ENCODE measurements around the gene MGLL.

MGLL gene

DNA sequence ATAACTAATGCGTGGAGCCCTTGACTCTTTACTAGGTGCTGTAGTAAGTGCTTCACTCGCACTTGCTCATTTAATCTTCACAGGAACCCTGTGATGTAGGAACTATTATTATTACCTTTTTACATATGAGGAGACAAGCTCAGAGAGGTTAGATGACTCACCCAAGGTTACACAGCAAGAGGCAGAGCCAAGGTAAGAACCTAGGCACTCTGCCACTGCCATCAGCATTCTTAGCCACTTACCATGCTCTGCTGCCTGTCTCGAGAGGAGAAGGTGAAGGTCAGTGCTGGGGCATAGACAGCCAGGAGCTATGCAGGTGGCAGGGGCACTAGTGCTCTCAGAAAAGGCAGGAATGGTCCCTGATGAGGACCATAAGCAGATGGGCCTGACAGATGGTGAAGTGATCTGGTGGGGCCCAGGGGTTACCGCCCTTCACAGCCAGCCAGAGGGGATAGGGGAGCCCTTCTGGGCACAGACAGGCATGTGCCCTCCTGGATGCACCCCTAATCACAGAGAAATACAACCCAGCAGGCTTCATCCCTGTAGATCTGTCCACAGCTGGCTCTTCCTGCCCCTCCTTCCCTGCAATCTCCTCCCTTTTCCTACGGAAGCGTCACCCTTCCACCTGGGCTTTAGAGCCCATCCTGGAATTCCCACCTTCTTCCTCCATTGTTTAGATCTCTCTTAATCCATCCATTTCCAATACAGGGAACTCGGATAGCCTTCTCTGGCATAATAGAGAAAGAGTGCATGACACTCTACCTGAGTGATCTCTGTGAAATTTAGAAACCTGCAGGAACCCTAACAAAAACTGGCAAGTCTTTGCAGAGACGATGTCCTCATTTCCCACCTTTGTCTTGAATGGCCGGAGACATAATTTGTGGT is 122.7 kb downstream of the MGLL start:
- DNase-seq, result no peak

DNA sequence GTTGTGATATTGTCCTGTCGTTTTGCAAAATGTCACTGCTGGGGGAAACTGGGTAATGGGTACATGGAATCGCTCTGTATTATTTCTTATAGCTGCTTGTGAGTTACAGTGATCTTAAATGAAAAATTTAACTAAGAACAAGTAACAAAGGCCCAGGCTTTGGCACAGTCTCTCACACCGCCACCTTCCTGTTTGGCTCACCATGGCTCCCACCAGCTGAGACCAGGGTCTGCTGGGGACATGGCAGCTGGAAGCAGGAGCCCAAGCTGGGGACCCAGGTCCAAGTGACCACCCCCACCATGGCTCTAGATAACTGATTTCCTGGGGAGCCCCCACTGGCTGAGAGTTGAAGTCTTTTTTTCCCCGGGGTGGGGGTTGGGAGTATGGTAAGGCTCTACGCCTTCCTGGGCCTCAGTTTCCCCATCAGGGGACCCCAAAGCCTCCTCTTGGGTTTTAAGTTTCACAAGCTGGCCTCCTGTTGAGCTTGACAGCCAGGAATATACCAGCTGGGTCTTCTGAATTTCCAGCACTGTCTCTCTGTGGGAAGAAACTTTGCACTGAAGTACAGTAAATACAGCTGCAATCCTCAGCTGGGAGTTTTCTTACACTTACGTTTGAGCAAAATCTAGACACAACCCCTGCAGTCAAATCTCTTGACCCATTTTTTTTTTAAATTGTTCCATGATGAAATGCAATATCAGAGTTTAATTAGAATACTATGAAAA is 123.5 kb downstream of the MGLL start:
- DNase-seq, result no peak

DNA sequence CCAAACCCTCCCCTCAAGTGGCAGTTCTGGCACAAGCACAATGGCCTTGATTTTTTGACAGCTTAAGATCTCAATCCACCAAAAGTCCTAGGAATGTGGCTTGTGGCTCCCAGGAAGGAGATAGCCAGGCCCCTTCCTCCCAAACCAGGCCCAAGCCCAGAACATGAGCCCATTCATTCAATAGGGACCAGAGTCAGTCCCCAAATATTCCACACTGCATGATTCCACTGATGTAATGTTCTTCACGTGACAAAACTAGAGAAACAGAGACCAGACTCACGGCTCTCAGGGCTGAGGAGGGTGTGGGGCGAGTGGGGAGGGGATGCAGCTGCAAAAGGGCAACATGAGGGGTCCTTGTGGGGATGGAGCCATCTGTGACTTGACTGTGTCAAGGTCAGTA is 124.0 kb downstream of the MGLL start:
- DNase-seq, result no peak

DNA sequence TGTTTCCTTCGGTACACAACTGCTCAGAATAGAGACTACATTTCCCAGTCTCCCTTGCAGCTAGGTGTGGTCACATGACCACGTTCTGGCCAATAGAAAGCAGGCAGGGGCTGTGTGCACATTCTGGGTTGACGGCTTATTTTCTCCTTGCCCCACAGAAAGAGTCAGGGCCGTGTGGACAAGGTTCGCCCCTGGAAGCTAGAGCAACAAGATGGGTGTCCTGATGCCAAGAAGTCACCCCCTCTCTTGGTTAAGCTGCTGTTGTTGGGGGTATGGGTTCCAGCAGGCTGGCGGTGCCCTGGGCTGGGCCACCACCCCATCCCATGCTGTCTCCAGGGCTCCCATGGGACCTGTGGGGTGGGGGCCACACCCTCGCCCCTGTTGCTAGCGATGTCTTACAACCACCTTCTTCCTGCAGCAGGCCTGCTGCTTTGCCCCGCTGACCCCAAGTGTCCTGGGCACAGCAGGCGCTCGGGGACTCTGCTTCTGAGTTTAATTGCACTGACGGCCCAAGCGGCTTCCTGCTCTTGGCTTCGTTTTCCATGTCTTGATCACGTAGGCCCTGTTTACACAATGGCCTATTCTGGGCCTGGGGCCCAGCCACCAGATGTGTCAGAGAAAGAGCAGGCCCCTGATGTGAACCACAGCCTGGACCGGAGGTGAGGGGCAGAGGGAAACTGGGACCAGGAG is 124.6 kb downstream of the MGLL start:
- peak; percentile 76 for DNase-seq

DNA sequence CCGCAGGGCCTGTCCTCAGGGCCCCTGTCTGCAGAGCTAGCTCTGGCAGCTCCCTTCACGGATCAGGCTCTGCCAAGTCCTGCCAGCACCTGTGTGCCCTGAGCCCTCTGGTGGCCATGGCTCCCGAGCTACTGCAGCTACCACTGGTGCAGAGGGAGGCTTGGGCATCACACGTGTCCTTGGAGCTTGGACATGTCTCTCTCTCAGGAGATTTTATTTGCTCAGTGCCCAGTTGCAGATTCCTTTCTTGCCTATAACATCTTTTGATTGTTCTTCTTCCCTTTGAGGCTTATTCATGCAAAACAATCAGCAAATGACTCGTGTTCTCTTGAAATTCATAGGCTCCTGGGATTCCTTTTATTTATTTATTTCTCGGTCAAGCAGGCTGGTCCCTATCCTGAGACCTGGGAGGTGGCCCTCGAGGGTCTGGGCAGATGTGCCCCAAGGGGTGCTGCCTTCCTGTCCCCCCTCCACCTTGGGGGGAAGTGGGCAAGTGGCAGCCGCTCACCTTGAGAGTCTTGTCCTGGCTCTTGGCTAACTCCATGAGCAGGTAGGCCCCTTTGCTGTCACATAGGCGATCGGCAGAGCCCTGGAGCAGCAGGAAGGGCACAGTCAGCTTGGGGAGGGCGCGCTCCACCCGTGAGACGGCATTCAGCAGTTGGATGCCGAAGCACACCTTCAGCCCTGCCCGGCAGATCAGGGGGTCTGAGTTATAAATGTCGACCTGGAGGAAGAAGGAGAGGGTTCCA is 127.7 kb downstream of the MGLL start:
- DNase-seq, result peak; percentile 55

DNA sequence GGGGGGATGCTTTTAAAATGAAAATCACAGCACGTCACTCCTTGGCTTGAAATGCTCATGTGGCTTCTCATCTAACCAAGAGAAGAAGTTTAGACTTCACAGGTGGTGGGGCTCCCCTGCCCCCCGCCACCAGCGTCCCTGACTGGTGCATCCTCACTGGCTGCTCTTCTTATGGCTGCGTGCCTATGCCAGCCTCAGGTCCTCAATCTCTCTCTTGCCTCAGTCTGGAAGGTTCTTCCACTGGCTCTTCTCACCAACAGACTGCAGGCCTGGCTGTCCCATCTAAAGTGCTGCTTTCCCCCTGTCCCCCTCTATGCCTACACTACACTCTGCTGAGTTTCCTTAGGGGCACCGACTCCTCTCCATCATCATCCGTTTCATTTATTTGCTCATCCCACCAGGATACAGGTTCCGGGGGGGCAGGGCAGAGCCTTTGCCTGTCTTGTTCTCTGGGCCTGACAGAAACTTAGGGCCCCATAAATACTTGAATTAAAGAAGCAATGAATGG is 128.9 kb downstream of the MGLL start:
- DNase-seq, result no peak

DNA sequence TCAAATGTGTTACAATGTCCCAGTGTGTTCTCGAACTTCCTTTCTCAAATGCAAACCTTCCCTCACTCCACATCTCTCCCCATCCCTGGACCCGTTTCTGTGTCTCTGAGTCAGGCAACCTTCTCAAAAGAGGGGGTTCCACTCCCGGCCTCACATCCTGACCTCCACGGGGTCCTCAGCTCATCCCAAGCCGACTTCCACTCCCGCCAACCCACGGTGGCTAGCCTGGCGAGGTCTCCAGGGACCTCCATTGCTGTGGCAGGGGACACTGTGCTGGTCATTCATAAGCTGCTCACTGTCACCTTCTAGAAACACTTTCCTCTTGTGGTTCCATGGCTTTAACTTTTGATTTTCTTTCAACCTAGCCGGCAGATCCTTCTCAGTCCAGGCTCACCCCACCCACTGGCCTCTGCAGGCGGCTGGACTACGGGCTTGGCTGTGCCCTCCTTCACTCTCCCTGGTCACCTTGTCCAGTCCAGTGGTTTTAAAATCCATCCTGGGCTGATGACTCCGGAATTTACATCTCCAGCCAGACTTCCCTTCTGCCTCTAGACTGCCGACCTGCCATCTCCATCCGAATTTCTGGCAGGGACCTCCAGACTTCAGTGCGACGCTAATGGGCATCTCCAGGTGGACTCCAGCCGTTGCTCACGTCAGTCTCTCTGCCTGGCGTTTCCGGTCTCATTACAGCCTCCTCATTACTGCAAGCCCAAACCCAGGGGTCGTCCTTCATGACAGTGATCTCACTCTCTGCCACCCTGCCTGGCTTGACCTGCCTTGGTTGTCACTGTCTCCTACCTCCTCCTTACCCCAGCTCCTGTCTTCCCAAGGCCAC is 129.6 kb downstream of the MGLL start:
- no peak for DNase-seq

DNA sequence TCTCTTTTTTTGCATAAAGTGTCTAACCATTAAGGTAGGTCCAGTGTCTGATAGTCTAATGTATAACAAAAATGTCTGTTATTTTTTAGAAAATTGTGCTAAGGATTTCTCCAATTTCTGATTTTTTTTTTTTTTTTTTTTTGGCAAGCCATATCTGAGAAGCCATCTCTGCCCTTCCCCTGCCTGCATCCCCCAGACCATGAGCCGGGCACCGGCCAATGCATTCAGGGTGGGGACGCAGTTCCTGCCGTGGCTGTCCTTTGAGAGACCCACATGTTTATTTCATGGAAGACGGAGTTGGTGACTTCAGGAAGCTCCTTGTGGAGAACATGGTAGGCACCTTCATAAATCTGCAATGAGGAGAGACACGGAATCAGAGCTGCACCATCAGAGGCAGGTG is 130.3 kb downstream of the MGLL start:
- no peak for DNase-seq

DNA sequence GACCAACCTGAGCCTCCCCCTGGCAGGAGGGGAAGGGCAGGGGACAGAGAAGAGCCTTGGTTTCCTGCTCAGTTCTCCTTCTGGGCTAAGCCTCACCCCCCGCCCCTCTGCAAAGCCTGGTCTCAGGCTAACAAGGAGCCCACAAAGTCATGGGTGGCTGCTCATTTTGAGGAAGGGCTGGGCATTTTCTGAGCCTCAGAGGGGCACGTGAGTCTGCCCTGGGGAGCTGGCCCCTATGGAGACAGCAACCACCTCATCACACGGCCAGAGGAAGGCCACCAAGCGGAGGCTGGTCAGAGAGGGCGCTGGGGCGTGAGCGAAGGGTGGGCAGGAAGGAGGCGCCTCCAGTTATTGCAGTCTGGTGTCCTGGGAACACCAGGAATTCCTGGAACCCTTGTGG is 130.8 kb downstream of the MGLL start:
- DNase-seq, result no peak

DNA sequence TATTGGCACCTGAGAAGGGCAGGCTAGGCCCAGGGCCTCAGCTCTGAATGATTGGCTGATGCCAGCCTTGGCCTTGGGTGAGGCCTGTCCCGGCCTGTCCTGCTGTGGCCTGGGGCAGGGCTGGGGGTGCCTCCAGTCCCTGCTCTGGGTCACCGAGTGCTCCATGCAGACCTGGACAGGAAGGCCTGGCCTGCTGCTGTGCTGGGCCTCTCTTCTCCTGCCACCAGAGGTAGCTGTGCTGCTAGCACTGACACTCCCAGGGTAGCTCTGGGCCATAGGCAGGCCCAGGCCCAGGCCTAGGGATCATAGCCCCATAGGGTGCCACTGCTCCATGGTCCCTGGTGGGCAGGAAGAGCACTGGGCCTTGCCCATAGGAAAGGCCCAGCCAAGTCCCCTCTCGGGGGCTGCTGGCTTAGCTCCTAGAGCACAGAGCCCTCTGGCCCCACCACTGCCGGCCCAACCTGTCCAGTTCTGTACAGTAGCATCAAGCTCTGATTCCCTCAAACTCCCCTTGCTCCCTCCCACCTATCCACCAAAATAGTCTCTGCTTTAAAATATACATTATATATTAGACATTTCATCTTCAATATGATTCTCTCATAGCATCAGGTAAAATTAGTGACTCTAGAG is 131.4 kb downstream of the MGLL start:
- DNase-seq, result peak; percentile 23

DNA sequence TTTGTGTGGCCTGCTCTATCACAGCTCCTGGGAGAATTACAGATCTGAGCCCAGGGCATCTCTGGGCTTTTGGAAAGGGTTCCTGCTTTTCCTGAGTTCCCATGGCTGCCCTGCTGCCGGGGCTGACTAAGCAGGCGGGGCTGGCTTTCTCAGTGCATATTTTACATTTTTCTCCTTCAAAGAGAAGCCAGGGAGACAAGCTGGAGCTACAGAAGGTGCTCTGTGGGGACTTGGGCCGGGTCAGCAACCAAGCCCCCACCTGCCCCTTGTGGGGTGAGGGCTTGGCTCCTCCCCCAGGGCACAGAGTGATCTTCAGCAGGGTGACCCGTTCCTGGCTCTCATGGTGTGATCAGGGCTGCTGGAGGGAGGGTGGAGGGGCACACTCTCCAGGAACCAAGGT is 132.2 kb downstream of the MGLL start:
- DNase-seq, result no peak

DNA sequence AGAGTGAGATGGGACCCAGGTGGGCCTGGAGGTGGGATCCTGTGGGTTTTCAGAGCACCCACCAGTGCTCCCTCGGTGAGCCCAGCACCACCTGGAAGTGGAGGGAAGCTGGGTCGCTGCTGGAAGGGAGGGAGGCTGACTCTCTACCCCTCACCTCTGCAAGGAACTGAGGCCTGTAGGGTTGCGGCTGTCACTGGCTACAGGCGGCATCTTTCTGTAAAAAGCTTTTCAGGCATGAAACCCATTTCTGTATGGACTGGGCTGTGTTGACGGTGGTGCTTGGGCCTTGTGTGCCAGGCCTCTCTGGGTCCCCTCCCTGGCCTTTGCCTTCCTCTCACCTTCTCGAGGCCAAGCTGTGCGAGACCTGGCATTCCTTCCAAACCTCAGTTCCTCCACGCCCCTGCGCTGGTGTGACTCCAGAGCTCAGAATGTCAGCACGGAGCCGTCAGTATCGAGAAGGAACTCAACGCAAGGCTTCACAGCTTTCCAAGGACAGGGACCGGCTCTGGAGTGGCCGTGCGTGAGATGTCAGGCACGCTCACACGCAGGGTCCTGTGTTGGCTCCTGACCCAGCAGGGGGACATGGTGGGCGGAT is 133.0 kb downstream of the MGLL start:
- DNase-seq, result no peak

DNA sequence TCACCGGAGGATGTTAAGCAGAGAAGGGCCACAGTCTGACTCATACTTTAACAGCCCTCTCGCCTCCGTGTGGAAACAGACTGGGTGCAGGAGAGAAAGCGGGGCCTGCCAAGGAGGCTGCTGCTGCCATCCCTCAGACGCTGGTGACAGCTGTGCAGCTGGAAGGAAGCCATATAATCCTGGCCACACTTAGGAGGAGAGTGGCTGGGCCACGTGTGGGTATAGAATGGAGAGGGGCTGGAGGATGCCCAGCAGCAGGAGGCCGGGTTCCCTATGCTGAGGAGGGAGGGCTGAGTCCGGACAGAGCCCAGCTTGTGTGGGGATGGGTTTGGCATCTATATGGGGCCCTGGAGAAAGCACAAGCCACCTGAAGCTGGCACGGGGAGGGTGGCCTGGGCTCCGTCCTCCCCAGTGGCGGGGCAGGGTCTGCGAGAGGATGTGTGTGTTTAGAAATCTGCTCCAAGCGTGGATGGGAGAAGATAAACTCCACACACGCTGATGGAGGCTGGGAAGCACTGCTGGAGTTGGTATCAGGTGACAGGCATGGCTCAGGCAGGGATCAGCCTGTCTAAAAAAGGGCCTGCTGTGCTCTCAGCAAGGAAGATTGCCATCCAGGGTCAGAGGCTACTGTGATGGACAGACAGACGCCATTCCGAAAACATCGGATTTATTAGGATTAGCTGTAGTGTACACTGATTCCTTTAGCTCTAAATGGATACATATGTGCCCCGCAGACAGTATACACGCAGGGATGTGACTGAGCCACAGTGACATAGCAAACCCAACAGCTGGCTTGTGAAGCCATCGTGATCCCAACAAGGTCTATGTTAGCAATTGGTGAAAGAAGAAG is 133.7 kb downstream of the MGLL start:
- no peak for DNase-seq

DNA sequence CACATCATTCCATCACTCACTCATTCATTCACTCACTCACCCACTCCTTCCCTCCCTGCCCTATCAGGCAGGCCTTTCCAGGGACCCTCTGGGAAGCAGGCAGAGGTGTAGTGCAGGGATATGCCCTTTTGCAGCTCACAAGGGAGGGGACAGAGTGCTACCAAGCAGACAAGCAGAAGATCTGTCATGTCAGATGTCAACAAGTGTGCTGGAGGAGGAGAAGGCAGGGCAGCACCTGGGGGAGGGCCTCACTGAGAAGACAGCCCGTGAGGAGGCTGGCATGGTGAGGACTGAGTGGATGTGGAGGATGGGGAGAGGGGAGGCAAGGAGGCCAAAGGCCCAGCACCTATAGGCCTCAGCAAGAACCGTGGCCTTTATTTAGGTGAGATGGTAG is 134.3 kb downstream of the MGLL start:
- no peak for DNase-seq

DNA sequence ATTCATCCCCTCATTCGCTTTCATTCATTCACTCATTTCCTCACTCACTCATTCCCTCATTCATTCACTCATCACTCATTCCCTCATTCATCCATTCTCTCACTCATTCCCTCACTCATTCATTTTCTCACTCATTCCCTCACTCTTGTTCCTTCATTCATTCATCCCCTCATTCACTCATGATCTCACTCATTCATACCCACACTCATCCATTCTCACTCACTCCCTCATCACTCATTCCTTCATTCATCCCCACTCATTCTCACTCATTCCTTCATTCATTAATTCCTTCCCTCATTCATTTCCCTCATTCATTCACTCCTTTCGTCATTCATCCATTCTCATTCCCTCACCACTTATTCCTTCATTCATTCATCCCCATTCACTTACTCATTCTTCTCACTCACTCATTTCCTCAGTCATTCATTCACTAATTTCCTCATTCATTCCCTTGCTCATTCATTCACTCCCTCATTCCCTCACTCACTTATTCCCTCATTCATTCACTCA is 135.0 kb downstream of the MGLL start:
- DNase-seq, result no peak

DNA sequence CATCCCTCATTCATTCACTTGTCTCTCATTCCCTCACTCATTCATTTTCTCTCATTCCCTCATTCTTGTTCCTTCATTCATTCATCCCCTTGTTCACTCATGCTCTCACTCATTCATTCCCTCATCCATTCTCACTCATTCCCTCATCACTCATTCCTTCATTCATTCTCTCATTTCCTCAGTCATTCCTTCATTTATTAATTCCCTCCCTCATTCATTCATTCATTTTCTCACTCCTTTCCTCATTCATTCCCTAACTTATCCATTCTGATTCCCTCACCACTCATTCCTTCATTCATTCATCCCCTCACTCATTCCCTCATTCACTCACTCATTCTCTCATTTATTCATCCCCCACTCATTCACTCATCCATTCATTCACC is 135.8 kb downstream of the MGLL start:
- DNase-seq, result no peak

DNA sequence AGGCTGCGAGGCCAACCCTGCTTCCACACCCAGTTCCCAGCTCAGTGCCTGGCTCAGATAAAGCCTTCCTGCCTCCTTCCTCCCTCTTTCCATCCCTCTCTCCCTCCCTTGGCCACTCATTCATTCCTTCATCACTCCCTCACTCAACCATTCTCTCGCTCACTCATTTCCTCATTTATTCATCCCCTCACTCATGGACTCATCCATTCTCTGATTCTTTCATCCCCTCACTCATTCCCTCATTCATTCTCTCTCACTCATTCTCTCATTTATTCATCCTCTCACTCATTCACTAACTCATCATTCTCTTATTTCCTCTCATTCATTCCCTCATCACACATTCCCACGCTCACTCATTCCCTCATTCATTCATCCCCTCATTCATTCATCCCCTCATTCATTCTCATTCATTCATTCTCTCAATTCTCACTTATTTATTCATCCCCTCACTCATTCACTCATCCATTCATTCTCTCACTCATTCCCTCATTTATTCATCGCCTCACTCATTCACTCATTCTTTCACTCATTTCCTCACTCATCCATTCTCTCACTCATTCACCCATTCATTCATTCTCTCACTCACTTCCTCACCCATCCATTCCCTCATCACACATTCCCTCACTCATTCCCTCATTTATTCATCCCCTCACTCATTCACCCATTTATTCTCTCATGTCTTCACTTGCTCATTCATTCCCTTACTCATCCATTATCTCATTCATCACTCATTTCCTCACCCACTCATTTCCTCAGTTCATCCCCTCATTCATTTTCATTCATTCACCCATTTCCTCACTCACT is 136.4 kb downstream of the MGLL start:
- no peak for DNase-seq

DNA sequence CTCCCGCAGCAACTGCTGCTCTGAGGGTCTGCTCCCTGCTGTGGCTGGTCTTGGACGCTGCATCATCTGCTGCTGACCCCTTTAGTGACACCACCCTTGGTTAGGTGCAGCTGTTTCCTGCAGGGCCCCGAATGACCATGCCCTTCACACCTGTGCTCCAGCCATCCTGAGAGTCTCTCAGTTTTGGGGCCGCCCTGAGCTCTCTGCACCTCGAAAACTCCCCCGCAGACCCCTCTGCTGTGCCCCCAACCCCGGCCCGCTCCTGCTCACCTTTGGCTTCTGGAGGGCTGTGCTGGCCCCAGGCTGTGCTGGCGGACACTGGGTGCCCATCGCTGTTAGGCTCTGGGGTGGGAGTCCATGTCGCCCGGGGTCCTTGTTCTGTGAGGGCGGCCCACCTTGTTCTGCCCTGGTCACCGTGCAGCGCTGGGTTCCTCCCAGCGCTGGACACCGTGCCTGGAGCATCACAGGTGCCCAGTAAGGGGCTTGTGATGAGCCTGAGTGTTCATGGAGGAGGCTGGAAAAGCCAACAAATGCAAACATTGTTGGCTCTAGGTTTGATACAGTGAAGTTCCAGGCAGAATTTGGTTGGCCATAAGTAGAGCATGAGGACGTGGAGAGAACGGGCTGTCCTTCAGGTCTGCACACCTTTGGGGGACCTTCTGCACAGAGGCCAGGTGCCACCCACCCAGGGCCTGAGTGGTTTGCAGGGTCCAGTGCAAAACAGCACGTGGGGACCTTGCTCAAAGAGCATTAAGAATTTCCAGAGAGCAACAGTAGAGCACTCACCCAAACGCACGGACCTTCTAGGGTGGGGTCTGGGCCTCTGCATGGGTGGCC is 137.2 kb downstream of the MGLL start:
- no peak for DNase-seq
